Stimulated activated CD4-positive, alpha-beta T cell treated with anti-CD3 and anti-CD28 coated beads, Interleukin-15, amount 100 ng/mL, for 24 hours (primary cell): ENCODE data around the gene COG2.
A peak's percentile ranks its signal among the peaks of the same experiment; 100 is the strongest.
"Not testable (repeated sequence)": the region's sequence is repeated elsewhere in the genome, so short reads cannot be mapped to it uniquely, and the experiment has no call there.

Source experiments
- DNase-seq: peaks from one replicate; pipeline ENCODE4 v3.0.0-alpha.2; 2020

Gene COG2

GRCh38 chr1:230626232-230626631 lies 16.0 kb upstream of the COG2 start:
- no peak for DNase-seq

GRCh38 chr1:230627767-230628166 lies 14.5 kb upstream of the COG2 start:
- DNase-seq, result no peak

- no peak for DNase-seq
Measured at GRCh38 chr1:230629511-230629910, 12.8 kb upstream of the COG2 start.

DNA sequence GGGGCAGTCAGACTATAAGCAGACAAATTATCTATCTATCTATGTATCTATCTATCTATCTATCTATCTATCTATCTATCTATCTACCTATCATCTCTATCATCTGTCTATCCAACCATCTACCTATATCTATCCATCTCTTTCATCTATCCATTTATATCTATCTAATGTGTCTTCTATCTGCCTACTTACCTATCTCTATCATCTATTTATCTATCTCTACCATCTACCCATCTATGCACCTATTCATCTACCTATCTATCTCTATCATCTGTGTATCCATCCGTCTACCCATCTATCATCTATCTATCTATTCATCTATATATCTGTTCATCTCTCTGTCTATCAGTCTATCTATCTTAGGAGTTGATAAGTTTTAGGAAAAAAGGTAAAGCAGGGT lies 10.8 kb upstream of the COG2 start:
- no peak for DNase-seq

DNA sequence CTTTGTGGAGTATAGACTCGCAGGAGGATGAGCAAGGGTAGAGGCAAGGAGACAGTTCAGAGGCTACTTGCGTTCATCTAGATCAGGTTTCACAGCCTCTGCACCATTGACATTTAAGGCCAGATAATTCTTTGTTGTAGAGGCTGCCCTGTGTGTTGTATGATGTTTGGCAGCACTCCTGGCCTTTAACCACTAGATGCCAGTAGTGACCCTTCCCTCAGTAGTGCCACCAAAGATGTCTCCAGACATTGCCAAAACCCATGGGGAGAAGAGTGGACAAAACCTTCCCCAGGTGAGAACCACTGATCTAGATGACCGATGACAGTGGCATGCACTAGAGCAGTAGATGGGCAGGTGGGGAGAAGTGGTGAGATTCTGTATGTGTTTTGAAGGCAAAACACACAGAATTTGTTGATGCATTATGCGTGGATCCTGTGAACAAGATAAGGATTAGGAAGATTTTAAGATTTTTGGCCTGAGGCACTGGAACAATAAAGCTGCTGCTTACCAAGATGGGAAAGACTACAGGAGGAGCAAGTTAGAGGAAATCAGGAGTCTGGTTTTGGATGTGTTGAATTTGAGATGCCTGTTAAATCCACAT lies 9.9 kb upstream of the COG2 start:
- peak; percentile 12 for DNase-seq

DNA sequence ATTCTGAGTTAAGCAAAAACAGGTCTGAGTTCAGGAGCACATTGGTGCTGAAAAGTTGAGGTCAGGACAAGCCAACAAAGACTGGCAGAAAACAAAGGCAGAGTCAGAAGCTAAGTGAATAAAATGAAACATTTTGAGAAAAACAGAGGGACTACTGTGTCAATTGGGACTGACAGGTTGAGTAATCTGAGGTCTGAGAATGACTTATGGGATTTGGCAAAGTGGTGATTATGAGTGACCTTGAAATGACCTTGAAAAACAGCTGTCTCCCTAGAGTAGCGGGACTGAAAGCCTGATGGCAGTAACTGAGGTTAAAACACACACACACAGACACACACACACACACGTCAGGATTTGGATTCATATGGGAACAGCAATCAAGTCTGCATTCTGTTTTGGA lies 8.8 kb upstream of the COG2 start:
- no peak for DNase-seq

GRCh38 chr1:230634384-230634783 lies 7.9 kb upstream of the COG2 start:
- DNase-seq, result no peak

DNA sequence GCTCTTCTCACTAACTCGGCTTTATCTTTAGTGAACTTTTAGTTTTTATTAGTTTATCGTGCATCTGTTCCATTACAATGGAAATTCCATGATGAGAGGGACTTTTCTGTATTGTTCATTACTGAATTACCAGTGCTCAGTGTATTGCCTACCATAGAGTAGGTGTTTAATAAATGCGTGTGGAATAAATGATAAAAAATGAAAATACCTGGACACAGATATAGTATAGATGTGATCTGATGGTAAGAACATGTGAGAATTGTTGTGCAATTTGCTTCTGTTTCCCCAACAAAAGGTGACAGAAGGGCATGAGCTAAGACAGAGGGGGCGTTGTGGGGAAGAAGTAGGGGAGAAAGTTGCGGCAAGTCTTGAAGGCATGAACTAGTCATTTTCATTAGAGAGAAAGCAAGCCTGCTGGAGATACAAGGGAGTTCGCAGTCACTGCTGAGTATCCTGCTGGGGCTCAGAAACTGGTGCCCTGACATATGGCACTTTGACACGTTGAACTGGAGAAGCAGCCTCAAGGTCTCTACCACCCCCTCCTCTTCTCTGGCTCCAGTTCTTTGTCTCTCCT lies 5.6 kb upstream of the COG2 start:
- peak; percentile 22 for DNase-seq

GRCh38 chr1:230639714-230640209 lies 2.5 kb upstream of the COG2 start:
- no peak for DNase-seq

GRCh38 chr1:230641346-230641745 lies 935 bp upstream of the COG2 start:
- no peak for DNase-seq

GRCh38 chr1:230641900-230642262 lies 400 bp upstream of the COG2 start:
- no peak for DNase-seq

DNA sequence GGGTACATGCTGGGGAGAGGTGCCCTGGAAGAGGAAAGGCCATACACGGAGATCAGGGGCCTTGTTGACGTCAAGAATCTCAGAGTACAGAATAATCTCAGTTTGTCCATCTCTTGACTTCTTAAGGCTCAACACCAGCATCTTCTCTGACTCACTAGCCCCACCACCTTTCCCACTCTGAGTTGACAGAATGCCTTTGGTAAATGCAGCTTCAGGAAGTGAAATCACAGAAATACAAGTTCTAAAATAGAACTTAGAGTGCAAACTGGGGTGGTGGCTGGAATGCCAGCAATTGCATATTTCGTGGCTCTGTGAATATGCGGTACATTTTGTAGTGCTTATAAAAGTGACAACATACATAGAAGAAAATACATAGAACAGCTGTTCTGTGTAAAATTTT lies 1.6 kb downstream of the COG2 start:
- DNase-seq, result peak; percentile 23

- DNase-seq, result no peak
Measured at GRCh38 chr1:230646710-230647302, 4.5 kb downstream of the COG2 start.

DNA sequence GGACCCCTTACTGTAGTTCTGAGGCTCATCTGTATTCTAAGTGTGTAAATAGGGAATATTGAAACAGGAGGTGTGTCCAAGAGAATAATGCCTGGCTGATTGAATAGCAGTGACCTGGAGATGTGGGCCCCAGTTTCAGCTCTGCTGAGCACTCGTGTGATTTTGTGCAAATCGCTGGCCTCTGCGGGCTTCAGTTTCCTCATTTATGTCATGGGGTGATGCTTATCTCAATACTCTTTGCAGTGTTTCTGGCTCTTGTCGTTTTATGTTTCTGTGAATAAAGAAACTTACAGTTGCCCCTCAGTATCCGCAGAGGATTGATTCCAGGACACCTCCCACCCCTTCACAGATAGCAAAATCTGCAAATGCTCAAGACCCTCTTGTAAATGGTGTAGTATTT lies 5.0 kb downstream of the COG2 start:
- DNase-seq, result no peak

GRCh38 chr1:230648114-230648513 lies 5.8 kb downstream of the COG2 start:
- DNase-seq, result no peak

DNA sequence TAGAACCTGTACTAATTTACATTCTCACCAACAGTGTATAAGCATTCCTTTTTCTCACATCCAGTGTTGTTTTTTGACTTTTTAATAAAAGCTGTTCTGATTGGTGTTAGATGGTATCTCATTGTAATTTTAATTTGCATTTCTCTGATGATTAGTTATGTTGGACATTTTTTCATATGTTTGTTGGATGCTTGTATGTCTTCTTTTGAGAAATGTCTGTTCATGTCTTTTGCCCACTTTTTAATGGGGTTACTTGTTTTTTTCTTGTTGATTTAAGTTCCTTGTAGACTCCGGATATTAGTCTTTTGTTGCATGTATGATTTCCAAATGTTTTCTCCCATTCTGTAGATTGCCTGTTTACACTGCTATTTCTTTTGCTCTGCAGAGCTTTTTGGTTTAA lies 8.0 kb downstream of the COG2 start:
- DNase-seq, result no peak

- no peak for DNase-seq
Measured at GRCh38 chr1:230651235-230651634, 9.0 kb downstream of the COG2 start.

GRCh38 chr1:230656719-230657118 lies 14.4 kb downstream of the COG2 start:
- not testable (repeated sequence) for DNase-seq

- DNase-seq, result not testable (repeated sequence)
Measured at GRCh38 chr1:230658103-230658502, 15.8 kb downstream of the COG2 start.

GRCh38 chr1:230658691-230659090 lies 16.4 kb downstream of the COG2 start:
- no peak for DNase-seq

DNA sequence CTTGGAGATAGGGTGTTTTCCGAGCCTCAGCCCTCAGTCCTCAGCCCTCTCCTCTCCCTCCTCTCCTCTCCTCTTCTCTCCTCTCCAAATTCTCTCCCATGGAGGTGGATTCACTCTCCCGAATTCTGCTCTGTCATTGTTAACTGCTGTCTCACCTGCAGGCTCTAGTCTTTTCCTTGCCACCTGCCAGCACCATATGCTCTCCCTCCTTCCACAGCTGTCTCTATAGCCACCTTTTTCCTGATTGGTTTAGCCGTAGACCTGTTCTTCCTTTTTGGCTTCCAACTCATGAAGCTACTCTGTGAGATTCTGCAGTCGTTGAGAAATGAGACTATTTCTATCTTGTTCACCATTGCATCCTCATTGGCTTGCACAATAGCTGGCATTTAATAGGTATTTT lies 19.7 kb downstream of the COG2 start:
- DNase-seq, result no peak

DNA sequence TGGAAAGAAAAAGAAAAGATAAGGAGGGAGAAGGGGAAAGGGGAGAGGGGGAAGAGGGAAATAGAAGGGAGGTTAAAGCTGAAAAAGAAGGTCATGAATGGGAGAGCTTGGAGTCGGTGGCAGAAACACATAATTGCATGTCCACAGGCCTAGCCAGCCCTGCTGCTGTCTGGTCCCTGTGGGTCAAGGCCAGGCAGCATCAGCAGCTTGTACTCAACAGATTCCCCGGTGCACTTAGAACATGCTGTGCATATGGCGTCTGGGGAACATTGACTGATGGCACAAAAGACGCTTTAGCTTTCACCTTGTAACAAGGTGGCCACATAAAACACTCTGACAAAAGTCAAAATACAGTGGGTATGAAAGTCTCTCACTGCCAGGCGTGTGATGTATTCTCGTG lies 25.9 kb downstream of the COG2 start:
- DNase-seq, result no peak

DNA sequence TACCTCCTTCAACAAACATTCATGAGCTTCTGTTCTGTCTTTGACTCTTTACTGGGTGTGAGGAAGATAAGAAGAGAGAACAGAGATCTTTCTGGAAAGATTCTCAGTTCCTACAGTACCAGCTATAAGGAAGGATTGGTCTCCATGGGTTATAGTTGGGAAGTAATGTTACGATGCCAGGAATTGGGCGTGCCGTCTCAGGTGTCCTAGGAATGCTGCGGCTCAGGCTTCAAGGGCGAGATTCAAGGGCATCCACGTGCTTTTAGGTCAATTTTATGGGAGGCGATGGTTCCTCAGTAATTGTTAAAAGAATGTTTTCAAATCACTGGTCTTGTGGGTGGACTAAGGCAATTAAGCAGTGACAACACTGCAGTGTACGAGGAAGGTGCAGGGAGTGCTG lies 27.3 kb downstream of the COG2 start:
- DNase-seq, result no peak

- DNase-seq, result no peak
Measured at GRCh38 chr1:230674581-230674980, 32.3 kb downstream of the COG2 start.

- DNase-seq, result no peak
Measured at GRCh38 chr1:230677200-230677599, 34.9 kb downstream of the COG2 start.
